ENCODE data around the gene USP49. TPM values are rescaled to one million over a fixed set of nuclear protein-coding genes. Genes with fewer than 3 reads are reported as not detected.
A peak's percentile ranks its signal among the peaks of the same experiment; 100 is the strongest.

USP49 gene
- total and polyA plus RNA-seq, 2 experiments from 2014 or later = 5.0 to 8.5 TPM

DNA sequence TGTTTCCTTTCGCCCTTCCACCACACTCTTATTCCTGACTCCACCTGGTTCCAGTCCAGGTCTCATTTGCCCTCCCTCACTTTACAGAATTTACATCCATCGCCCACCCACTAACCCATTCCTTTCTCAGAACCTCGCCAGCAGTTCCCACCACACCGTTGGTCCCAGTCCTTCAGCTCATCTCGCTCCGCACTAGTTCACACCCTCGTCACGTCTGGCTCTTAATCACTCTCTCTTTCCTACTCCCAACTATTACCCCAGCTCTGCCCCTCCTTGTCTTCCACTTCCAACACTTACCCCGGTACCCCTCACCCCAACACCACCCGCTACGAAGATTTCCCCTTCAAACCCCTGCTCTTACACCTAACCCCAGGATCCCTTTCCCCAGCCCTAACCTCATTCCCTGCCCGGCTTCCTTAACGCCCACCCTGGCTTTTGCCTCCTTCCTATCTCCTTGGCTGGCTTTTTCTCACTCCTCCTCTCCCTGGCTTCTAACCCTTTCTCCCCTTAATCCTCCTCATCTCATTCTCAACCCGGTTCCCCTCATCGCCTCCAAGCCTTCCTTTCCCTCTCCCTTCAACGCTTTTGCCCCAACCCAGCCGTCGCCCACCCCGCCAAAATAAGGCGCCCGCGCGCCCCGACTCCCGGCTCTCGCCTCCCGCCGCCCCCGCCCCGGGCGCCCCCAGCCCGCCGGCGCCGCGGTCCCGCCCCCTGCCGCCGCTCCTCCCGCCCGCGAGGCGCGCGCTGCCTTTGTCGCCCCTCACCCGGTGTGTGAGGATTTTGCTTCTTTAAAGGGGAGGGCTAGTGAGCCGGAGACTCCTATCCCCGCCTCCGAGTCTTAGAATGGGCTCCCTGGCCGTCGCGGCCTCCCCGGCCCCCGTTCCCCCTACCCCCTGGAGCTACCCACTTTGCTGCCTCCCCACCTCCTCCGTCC, 542 bp downstream of the USP49 start:
- Histone ChIP-seq H3K36me3 (no peaks in the 10 kb centered on the region), H3K4me3 (peak overlapping the region; percentile 68), H3K9me3 (ENCODE audit: low read depth) (no peaks in the 10 kb centered on the region), H3K27me3 (no peaks in the 10 kb centered on the region), H3K27ac (peak overlapping the region; percentile 90), H3K4me1 (ENCODE audit: low read depth) (peaks cover 15% of the 10 kb centered on the region)
- peak; percentile 19 to 25 for DNase-seq (ENCODE audit: low read depth in 1 of 2, low spot score in 1 of 2)
- TF ChIP-seq, protein P1, sequence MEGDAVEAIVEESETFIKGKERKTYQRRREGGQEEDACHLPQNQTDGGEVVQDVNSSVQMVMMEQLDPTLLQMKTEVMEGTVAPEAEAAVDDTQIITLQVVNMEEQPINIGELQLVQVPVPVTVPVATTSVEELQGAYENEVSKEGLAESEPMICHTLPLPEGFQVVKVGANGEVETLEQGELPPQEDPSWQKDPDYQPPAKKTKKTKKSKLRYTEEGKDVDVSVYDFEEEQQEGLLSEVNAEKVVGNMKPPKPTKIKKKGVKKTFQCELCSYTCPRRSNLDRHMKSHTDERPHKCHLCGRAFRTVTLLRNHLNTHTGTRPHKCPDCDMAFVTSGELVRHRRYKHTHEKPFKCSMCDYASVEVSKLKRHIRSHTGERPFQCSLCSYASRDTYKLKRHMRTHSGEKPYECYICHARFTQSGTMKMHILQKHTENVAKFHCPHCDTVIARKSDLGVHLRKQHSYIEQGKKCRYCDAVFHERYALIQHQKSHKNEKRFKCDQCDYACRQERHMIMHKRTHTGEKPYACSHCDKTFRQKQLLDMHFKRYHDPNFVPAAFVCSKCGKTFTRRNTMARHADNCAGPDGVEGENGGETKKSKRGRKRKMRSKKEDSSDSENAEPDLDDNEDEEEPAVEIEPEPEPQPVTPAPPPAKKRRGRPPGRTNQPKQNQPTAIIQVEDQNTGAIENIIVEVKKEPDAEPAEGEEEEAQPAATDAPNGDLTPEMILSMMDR (IDR thresholded peaks at IDR 0.05; ENCODE audit: low read depth, low read length) = no peak

DNA sequence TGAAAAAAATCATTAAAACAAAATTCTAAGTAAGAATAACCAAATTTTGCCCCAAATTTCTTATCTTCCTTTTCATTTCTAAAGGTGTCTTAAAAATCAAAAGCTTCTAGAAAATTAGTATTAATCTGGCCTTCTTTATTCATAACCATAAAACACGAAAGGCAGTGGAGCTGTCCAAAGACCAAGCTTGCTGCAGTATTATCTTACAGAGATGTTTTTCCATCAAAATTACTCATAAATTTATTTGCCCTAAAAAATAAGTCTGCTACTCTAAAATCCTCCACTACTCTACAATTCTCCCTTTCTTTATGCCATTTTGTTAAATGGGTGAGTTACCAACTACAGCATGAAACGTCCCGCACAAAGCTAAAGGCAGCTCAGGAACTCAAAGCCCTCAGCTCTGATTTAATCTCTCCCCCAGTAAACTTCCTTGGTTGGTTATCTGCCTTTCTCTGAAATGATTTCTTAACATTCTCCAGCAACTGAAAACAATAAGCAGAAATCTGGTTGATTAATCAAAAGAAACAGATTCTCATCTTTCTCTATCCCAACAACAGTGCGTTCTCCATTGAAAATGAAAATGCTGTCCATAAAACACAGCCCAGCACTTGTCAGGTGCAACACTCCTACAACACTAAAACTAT, 2.1 kb downstream of the USP49 start:
- DNase-seq (ENCODE audit: low read depth in 1 of 2, low spot score in 1 of 2) = no peak
- no peak overlapping the region for H3K27ac ChIP-seq
- no peaks in the 10 kb centered on the region for H3K9me3 ChIP-seq (ENCODE audit: low read depth)
- H3K27me3 ChIP-seq = no peaks in the 10 kb centered on the region
- peaks cover 15% of the 10 kb centered on the region for H3K4me1 ChIP-seq (ENCODE audit: low read depth)
- no peak overlapping the region for H3K4me3 ChIP-seq
- no peaks in the 10 kb centered on the region for H3K36me3 ChIP-seq
- TF ChIP-seq, protein P1 (IDR thresholded peaks at IDR 0.05; ENCODE audit: low read depth, low read length) = no peak

DNA sequence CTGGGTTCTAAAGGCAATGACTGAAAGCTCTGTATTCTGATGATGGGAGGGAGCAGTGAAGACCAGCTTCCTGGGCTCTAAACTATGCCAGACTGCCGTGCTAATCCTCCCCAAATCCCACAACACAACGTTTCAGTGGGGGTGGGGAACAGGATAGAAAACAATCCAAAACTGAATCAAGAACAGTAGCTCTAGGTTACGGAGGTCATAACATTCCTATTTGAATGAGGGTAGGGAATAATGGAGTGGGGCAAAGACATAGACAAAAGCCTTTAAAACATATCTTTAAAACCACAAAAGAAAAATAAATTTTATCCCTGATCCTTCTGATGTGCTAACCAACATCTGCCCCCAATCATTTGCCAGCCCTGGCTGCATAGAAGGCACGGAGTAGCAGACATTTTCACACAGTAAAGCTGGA, 7.8 kb downstream of the USP49 start:
- Histone ChIP-seq H3K27ac (no peak overlapping the region), H3K36me3 (no peaks in the 10 kb centered on the region), H3K9me3 (ENCODE audit: low read depth) (no peaks in the 10 kb centered on the region), H3K27me3 (no peaks in the 10 kb centered on the region), H3K4me3 (no peak overlapping the region), H3K4me1 (ENCODE audit: low read depth) (no peaks in the 10 kb centered on the region)
- TF ChIP-seq, protein P1 (IDR thresholded peaks at IDR 0.05; ENCODE audit: low read depth, low read length) = no peak
- no peak for DNase-seq (ENCODE audit: low read depth in 1 of 2, low spot score in 1 of 2)

DNA sequence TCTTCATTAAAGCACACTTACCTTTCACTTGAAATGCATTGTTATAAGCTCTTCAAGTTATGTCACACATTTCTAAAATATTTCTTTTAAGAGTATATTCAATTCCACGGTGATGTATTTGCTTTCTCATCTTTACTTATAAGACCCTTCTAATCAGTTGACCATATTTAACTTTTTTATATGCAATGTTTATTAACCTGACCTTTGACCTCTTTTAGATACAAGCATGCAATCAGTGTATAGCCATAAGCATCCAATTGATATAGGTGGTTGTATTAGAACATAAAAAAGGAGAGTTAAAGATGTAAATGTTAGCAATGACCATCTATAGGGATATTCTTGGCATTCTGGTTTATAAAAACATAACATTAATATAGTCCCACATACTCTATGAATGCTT, 9.2 kb downstream of the USP49 start:
- H3K4me1 ChIP-seq (ENCODE audit: low read depth) = no peaks in the 10 kb centered on the region
- DNase-seq (ENCODE audit: low read depth in 1 of 2, low spot score in 1 of 2) = no peak
- no peaks in the 10 kb centered on the region for H3K9me3 ChIP-seq (ENCODE audit: low read depth)
- TF ChIP-seq, protein P1 (IDR thresholded peaks at IDR 0.05; ENCODE audit: low read depth, low read length) = no peak
- no peaks in the 10 kb centered on the region for H3K36me3 ChIP-seq
- H3K4me3 ChIP-seq = no peak overlapping the region
- no peaks in the 10 kb centered on the region for H3K27me3 ChIP-seq
- no peak overlapping the region for H3K27ac ChIP-seq

DNA sequence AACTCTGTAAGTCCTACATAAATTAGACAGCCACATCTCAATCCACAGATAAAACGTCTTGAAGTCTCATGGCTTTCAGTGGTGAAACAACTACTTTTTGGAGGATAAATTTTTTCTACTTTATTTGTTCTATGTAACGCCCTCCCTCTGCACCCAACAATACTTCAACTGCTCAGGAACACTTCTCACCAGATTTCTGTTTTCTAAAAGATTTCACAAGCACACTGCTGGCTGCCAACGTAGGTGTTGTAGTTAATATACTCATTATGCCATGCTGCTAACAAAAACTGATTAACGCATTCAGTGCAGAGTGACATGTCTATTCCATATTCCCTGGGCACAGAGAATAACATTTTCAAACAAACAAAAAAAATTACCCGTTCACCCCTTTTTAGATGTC, 10.2 kb downstream of the USP49 start:
- Histone ChIP-seq H3K36me3 (no peaks in the 10 kb centered on the region), H3K27me3 (no peaks in the 10 kb centered on the region), H3K27ac (no peak overlapping the region), H3K4me1 (ENCODE audit: low read depth) (no peaks in the 10 kb centered on the region), H3K9me3 (ENCODE audit: low read depth) (no peaks in the 10 kb centered on the region), H3K4me3 (no peak overlapping the region)
- no peak for DNase-seq (ENCODE audit: low read depth in 1 of 2, low spot score in 1 of 2)
- TF ChIP-seq, protein P1 (IDR thresholded peaks at IDR 0.05; ENCODE audit: low read depth, low read length) = no peak

Measured in cardiac muscle cell (in vitro differentiated cells and primary cell).